ENCODE data around the gene CROCC2. TPM values are rescaled to one million over a fixed set of nuclear protein-coding genes. Genes with fewer than 3 reads are reported as not detected.

CROCC2 gene
- not detected in 2 replicates for total RNA-seq

GRCh38 chr2:240906141-240906910 lies at the start of gene CROCC2:
Gene CROCC2 (plus strand): TSS chr2:240906336. CDS start chr2:240906514, 178 bp downstream.

GRCh38 chr2:240868286-240869108 lies 37.6 kb upstream of the CROCC2 start, which contains the start of gene AGXT:
Gene AGXT (plus strand): TSS chr2:240868824. CDS start chr2:240868866, 42 bp downstream.

GRCh38 chr2:240895656-240896388 lies 10.3 kb upstream of the CROCC2 start, which contains the start of gene MAB21L4:
Gene MAB21L4 (minus strand): TSS chr2:240896156. CDS start chr2:240895997, 159 bp downstream.

GRCh38 chr2:240997856-240998705 lies 91.9 kb downstream of the CROCC2 start, which contains the start of gene SNED1:
Gene SNED1 (plus strand): TSS chr2:240998618. CDS start chr2:240998838, 220 bp downstream.

Other genes with a start within 250 kb of the CROCC2 start
- not detected in 2 replicates for gene AQP12B, start 223.5 kb upstream of the CROCC2 start, total RNA-seq
- not detected in 2 replicates for gene AQP12A, start 214.5 kb upstream of the CROCC2 start, total RNA-seq
- under 0.01 and 0.14 TPM in 2 replicates for gene KIF1A, start 86.1 kb upstream of the CROCC2 start, total RNA-seq
- not detected in 2 replicates for gene AGXT, start 37.5 kb upstream of the CROCC2 start, total RNA-seq
- not detected in 2 replicates for gene MAB21L4, start 10.2 kb upstream of the CROCC2 start, total RNA-seq
- gene SNED1, start 92.3 kb downstream of the CROCC2 start, total RNA-seq = 0.14 and 0.30 TPM in 2 replicates
- gene MTERF4, start 196.0 kb downstream of the CROCC2 start, total RNA-seq = 32.6 and 33.9 TPM in 2 replicates
- 1.5 and 6.6 TPM in 2 replicates for gene PASK, start 243.1 kb downstream of the CROCC2 start, total RNA-seq
- 50.3 and 54.3 TPM in 2 replicates for gene PPP1R7, start 244.1 kb downstream of the CROCC2 start, total RNA-seq

Measured in smooth muscle cell of the umbilical artery (primary cell).